ENCODE data around the gene PTPRZ1.

PTPRZ1 gene

GRCh38 chr7:121953164-121953563 lies 80.2 kb downstream of the PTPRZ1 start:
- no peak for DNase-seq (ENCODE audit: low read depth in 1 of 2, low spot score in 1 of 2)

GRCh38 chr7:121953601-121954000 lies 80.6 kb downstream of the PTPRZ1 start:
- TF ChIP-seq, protein P1, sequence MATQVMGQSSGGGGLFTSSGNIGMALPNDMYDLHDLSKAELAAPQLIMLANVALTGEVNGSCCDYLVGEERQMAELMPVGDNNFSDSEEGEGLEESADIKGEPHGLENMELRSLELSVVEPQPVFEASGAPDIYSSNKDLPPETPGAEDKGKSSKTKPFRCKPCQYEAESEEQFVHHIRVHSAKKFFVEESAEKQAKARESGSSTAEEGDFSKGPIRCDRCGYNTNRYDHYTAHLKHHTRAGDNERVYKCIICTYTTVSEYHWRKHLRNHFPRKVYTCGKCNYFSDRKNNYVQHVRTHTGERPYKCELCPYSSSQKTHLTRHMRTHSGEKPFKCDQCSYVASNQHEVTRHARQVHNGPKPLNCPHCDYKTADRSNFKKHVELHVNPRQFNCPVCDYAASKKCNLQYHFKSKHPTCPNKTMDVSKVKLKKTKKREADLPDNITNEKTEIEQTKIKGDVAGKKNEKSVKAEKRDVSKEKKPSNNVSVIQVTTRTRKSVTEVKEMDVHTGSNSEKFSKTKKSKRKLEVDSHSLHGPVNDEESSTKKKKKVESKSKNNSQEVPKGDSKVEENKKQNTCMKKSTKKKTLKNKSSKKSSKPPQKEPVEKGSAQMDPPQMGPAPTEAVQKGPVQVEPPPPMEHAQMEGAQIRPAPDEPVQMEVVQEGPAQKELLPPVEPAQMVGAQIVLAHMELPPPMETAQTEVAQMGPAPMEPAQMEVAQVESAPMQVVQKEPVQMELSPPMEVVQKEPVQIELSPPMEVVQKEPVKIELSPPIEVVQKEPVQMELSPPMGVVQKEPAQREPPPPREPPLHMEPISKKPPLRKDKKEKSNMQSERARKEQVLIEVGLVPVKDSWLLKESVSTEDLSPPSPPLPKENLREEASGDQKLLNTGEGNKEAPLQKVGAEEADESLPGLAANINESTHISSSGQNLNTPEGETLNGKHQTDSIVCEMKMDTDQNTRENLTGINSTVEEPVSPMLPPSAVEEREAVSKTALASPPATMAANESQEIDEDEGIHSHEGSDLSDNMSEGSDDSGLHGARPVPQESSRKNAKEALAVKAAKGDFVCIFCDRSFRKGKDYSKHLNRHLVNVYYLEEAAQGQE (IDR thresholded peaks at IDR 0.05; ENCODE audit: insufficient replicate concordance, low read depth), result no peak
- no peak for TF ChIP-seq SPI1 (IDR thresholded peaks at IDR 0.05; ENCODE audit: borderline replicate concordance, low read depth)
- no peak for TF ChIP-seq GABPA (IDR thresholded peaks at IDR 0.05; ENCODE audit: low read depth)
- TF ChIP-seq, protein P2, sequence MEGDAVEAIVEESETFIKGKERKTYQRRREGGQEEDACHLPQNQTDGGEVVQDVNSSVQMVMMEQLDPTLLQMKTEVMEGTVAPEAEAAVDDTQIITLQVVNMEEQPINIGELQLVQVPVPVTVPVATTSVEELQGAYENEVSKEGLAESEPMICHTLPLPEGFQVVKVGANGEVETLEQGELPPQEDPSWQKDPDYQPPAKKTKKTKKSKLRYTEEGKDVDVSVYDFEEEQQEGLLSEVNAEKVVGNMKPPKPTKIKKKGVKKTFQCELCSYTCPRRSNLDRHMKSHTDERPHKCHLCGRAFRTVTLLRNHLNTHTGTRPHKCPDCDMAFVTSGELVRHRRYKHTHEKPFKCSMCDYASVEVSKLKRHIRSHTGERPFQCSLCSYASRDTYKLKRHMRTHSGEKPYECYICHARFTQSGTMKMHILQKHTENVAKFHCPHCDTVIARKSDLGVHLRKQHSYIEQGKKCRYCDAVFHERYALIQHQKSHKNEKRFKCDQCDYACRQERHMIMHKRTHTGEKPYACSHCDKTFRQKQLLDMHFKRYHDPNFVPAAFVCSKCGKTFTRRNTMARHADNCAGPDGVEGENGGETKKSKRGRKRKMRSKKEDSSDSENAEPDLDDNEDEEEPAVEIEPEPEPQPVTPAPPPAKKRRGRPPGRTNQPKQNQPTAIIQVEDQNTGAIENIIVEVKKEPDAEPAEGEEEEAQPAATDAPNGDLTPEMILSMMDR (IDR thresholded peaks at IDR 0.05; ENCODE audit: insufficient read depth, low read length), result no peak
- no peak for TF ChIP-seq POLR2AphosphoS5 (IDR thresholded peaks at IDR 0.05; ENCODE audit: low read depth)
- Histone ChIP-seq H3K4me3 (replicated peaks; ENCODE audit: insufficient read depth, low read length) (no peak overlapping the region), H3K27ac (replicated peaks) (no peak overlapping the region), H3K27me3 (ENCODE audit: insufficient read depth, poor library complexity, severe bottlenecking) (no peaks in the 10 kb centered on the region)
- no peak for DNase-seq (ENCODE audit: low read depth in 1 of 2, low spot score in 1 of 2)

More at GRCh38 chr7:121953164-121953563, 80.2 kb downstream of the PTPRZ1 start:
- no peak for TF ChIP-seq SPI1 (IDR thresholded peaks at IDR 0.05; ENCODE audit: borderline replicate concordance, low read depth)
- TF ChIP-seq, protein P2 (IDR thresholded peaks at IDR 0.05; ENCODE audit: insufficient read depth, low read length), result no peak
- no peak for TF ChIP-seq POLR2AphosphoS5 (IDR thresholded peaks at IDR 0.05; ENCODE audit: low read depth)
- TF ChIP-seq, protein P1 (IDR thresholded peaks at IDR 0.05; ENCODE audit: insufficient replicate concordance, low read depth), result no peak
- no peak for TF ChIP-seq GABPA (IDR thresholded peaks at IDR 0.05; ENCODE audit: low read depth)
- Histone ChIP-seq H3K4me3 (replicated peaks; ENCODE audit: insufficient read depth, low read length) (no peak overlapping the region), H3K27me3 (ENCODE audit: insufficient read depth, poor library complexity, severe bottlenecking) (no peaks in the 10 kb centered on the region), H3K27ac (replicated peaks) (no peak overlapping the region)

GRCh38 chr7:121954803-121955202 lies 81.8 kb downstream of the PTPRZ1 start:
- Histone ChIP-seq H3K27ac (replicated peaks) (no peak overlapping the region), H3K4me3 (replicated peaks; ENCODE audit: insufficient read depth, low read length) (no peak overlapping the region), H3K27me3 (ENCODE audit: insufficient read depth, poor library complexity, severe bottlenecking) (no peaks in the 10 kb centered on the region)
- DNase-seq (ENCODE audit: low read depth in 1 of 2, low spot score in 1 of 2), result no peak
- no peak for TF ChIP-seq POLR2AphosphoS5 (IDR thresholded peaks at IDR 0.05; ENCODE audit: low read depth)
- TF ChIP-seq SPI1 (IDR thresholded peaks at IDR 0.05; ENCODE audit: borderline replicate concordance, low read depth), result no peak
- TF ChIP-seq GABPA (IDR thresholded peaks at IDR 0.05; ENCODE audit: low read depth), result no peak

GRCh38 chr7:121957626-121958025 lies 84.7 kb downstream of the PTPRZ1 start:
- Histone ChIP-seq H3K27ac (replicated peaks) (no peak overlapping the region), H3K4me3 (replicated peaks; ENCODE audit: insufficient read depth, low read length) (no peak overlapping the region), H3K27me3 (ENCODE audit: insufficient read depth, poor library complexity, severe bottlenecking) (no peaks in the 10 kb centered on the region)
- no peak for DNase-seq (ENCODE audit: low read depth in 1 of 2, low spot score in 1 of 2)
- no peak for TF ChIP-seq SPI1 (IDR thresholded peaks at IDR 0.05; ENCODE audit: borderline replicate concordance, low read depth)
- TF ChIP-seq, protein P1 (IDR thresholded peaks at IDR 0.05; ENCODE audit: insufficient replicate concordance, low read depth), result no peak
- TF ChIP-seq, protein P2 (IDR thresholded peaks at IDR 0.05; ENCODE audit: insufficient read depth, low read length), result no peak
- TF ChIP-seq GABPA (IDR thresholded peaks at IDR 0.05; ENCODE audit: low read depth), result no peak
- TF ChIP-seq POLR2AphosphoS5 (IDR thresholded peaks at IDR 0.05; ENCODE audit: low read depth), result no peak

All from HL-60 (cell line).